ENCODE measurements around the gene CHD1L.
A peak's percentile ranks its signal among the peaks of the same experiment; 100 is the strongest.
"Not testable (repeated sequence)": the region's sequence is repeated elsewhere in the genome, so short reads cannot be mapped to it uniquely, and the experiment has no call there.

The CHD1L gene

DNA sequence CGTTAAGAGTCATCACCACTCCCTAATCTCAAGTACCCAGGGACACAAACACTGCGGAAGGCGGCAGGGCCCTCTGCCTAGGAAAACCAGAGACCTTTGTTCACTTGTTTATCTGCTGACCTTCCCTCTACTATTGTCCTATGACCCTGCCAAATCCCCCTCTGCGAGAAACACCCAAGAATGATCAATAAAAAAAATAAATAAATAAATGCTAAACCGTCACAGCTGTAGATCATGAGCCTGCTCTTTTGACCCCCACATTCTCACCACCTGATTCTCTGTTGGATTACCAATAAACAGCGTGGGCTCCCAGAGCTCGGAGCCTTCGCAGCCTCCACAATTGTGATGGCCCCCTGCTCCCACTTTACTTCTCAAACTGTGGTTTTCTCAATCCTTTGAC, 8.6 kb upstream of the CHD1L start:
- DNase-seq (ENCODE audit: low read depth) = not testable (repeated sequence)

GRCh38 chr1:147235822-147236221, 6.7 kb upstream of the CHD1L start:
- DNase-seq (ENCODE audit: low read depth) = no peak

DNA sequence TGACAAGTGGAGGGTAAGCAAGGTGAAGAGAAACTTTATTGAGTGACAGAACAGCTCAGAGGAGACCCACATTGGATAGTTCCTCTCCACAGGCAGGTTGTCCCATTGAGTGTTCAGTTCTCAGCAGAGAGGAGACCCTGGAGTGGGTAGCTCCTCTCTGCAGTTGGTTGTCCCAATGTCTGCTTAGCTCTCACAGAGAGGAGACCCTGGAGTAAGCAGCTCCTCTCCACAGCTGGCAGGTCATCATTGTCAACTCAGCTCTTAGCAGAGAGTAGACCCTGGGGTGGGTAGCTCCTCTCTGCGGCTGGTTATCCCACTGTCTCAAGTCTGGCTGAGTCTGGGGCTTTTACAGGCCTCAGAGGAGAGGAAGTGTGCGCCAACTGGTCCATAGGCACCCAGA, 6.0 kb upstream of the CHD1L start:
- DNase-seq (ENCODE audit: low read depth) = no peak

DNA sequence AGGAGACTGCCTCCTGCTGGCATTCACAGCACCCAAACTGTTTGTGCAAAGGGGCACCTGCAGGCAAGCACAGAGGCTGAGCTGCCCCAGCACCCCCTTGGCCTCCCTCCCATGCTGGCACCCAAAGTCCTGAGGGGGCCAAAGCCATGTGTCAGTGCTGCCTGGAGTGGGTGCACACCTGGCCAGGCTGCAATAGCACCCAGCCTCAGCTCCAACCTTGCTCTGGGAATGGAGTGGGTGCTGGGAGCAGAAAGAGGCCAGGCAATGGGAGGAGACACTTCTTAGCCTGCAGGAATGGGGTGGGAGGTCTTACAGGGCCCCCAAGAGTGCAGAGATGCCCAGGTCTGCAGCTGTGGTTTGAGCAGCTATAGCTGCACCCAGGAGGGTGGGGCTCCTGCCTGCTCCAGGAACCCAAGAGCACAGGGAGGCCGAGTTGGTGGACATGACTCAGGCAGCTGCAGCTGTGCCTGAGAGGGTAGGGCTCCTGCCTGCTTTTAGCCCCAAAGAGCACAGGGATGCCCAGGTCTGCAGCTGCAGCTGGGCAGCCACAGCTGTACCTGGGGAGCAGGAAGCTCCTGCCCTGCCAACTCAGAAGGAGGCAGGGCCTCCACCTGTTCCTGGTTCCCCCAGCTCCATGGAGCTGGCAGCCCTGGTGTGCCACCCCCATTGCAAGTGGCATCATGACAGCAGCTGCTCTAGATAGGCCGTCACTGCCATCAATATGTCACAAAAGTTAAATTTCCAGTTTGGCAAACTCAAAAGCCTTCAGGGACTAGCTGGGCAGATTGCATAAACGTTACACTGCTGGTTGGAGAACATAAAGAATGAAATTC, 5.3 kb upstream of the CHD1L start:
- DNase-seq (ENCODE audit: low read depth) = no peak

DNA sequence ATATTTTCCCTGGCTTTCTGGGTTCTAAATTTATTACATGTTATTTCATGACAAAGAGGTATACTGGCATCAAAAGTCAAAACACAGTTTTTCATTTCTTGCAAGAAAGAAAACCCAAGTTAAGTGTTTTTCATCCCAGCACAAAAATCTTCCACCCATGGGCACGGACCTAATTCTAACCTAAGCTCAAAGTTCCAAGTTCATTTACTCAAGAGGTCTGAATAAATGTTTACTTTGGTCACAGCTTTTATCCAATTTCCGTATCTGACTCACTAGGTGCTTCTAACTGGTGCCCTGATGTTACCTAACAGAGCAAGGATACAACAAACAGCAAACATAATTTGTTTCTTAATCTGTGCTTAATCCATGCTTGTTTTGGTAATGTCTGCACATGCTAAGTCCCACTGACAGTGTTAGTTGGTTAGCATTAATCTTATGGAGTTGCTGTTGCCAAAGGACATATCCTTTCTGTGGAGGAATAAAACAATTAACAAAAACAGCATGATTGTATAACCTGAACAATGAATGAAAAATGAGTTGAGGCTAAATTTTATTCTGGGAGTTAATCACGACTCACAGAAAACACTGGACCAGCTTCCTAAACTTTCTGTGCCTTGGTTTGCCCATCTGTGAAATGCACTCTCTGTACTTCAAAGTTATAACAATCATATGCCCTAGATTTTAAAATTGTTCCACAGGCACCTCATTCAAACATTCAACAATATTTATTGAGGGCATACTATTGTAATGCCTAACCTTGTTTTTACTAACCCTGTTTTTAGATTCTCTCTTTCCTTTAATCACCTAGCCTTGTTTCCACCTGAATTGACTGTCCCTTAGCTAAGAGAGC, 4.2 kb upstream of the CHD1L start:
- DNase-seq (ENCODE audit: low read depth) = no peak

- DNase-seq (ENCODE audit: low read depth) = no peak
These were observed 3.3 kb upstream of the CHD1L start for GRCh38 chr1:147238925-147239820.

- not testable (repeated sequence) for DNase-seq (ENCODE audit: low read depth)
These were observed 2.3 kb upstream of the CHD1L start for GRCh38 chr1:147240131-147240721.

DNA sequence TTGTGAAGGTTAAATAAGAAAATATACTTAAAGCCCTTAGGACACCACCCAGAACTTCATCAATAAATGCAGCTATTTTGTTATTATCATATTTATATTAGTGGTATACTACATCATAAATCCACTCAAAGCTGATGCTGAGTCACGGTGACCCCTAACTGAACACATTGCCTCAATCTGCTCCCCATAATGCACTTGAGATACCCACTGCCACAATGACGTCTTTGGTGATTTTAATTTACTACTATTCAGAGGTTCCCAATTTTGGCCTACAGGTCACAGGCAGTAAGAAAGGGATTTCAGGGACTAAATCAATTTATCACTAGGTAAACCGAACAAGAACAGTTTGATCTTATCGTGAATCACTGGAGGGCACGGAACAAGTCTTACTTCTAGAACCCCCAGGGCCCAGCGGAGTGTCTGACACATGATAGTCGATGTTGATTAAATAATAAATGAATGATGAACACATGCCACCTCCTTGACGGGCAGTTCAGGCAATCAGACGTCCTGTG, 493 bp upstream of the CHD1L start:
- DNase-seq (ENCODE audit: low read depth) = no peak

- peak; percentile 64 for DNase-seq (ENCODE audit: low read depth)
These were observed 773 bp downstream of the CHD1L start for GRCh38 chr1:147243228-147243685.

DNA sequence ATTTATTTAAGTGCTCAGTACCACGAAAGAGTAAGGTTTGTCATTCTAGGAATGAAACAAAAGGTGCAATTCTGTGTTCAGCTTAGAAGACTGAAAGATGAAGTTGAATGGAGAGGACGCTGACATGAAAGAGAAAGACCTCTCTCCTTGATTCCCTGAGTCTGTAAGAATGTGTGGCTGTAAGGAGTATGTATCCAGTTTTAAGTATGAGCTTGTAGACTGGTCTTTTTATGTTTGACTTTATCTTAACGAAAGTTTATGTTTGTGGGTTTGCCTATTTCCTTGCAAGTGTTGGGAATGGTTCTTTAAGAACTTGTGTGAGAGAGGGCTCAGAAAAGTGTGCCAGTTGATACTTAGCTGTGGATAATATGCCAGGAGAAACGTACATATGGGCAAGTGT, 1.4 kb downstream of the CHD1L start:
- DNase-seq (ENCODE audit: low read depth) = peak; percentile 10

DNA sequence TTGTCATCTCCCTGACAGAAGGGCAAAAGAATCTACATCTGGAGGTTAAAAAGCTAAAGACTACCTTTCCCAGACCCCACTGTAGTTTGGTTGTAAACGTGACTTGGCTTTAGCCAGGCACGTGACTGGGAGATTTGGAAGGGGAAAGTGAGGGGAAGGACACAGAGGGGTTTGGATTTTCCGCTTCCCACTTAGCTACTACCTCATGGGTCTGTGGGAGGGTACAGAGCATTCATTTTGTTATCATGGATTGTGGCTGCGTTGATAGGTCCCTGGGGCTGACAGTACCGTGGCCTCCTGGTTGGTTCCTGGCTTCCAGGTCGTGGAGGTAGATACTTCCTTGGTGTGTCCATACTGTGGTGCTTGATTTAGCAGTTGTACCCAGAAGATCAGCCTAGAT, 2.6 kb downstream of the CHD1L start:
- DNase-seq (ENCODE audit: low read depth) = no peak

- DNase-seq (ENCODE audit: low read depth) = no peak
These were observed 3.1 kb downstream of the CHD1L start for GRCh38 chr1:147245586-147246021.

DNA sequence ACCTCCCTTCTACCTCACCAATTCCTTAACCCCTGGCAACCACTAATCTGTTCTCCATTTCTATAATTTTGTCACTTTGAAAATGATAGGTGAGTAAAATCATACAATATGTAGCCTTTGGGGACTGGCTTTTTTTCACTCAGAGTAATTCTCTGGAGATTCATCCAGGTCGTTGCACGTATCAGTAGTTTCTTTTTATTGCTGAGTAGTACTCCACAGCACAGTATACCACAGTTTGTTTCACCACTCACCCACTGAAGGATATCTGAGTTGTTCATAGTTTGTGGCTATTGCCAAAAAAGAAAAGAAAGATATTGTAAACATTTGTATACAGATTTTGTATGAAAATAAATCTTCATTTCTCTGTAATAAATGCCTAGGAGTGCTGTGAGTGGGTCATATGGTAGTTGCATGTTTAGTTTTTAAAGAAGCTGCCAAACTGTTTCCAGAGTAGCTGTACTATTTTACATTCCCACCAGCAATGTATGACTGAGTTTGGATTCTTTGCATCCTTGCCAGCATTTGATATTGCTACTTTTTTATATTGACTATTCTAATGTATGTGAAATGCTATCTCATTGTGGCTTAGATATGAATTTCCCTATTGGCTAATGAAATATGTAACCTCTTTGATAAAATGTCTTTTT, 3.7 kb downstream of the CHD1L start:
- DNase-seq (ENCODE audit: low read depth) = no peak

GRCh38 chr1:147246910-147247655, 4.6 kb downstream of the CHD1L start:
- no peak for DNase-seq (ENCODE audit: low read depth)

DNA sequence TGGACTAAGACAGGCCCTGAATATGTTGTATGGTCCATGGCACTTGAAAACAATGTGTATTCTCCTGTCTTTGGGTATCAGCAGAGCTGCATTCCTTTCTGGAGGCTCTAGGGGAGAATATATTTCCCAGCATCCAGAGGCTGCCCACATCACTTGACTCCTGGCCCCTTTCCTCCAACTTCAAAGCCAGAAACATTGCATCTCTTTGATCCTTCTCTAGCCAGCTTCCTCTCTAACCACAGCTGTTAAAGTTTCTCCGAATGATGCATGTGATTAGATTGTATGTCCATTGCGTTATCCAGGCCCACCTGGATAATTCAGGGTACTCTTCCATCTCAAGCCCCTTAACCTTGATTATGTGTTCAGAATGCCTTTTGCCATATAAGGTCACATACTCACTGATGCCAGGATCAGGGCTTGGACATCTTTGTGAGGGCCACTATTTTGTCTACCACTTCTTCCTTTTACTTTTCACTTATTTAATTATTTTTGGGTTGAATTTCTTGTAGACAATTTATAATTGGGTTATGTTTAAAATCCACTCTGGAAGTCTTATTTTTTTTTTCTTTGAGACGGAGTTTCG, 5.3 kb downstream of the CHD1L start:
- no peak for DNase-seq (ENCODE audit: low read depth)

GRCh38 chr1:147252540-147252939, 10.1 kb downstream of the CHD1L start:
- DNase-seq (ENCODE audit: low read depth) = no peak

DNA sequence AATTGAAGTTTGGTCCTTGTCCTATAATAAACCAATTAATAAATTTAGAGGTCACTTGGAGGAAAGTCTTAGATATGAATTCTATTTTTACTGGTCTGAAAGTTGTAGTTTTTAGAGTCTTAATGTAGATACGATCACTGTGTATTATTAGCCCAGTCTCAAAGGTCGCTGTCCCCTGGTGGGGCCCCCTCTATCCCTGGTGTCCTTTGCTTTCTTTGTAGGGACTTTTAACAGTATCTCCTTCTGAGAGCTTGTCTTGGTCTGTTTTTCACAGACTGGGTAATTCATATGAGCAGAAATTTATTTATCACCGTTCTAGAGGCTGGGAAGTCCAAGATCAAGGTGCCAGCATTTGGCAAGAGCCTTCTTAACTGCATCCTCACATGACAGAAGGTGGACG, 18.5 kb downstream of the CHD1L start:
- no peak for DNase-seq (ENCODE audit: low read depth)

GRCh38 chr1:147264158-147264768, 21.8 kb downstream of the CHD1L start:
- DNase-seq (ENCODE audit: low read depth) = peak; percentile 69

DNA sequence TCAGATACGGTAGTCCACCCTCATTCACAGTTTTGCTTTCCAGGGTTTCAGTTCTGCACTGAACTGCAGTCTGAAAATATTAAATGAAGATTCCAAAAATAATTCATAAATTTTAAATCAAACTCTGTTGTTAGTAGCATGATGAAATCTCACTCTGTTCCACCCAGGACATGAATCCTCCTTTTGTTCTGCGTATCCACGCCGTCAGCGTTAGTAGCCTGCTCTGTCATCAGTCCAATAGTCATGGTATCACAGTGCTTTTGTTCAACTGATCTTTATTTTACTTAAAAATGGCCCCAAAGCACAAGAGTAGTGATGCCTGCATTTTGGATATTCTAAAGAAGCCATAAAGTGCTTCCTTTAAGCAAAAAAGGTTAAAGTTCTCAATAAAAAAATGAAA, 23.9 kb downstream of the CHD1L start:
- no peak for DNase-seq (ENCODE audit: low read depth)

Measured in HS-5 (cell line).